Measurements from ENCODE around the gene UBE2S.

UBE2S gene

GRCh38 chr19:55358943-55359908 is 48.4 kb downstream of the UBE2S start:
- DNase-seq, result no peak

- DNase-seq, result no peak
Measured at GRCh38 chr19:55358493-55358892, 49.1 kb downstream of the UBE2S start.

- DNase-seq, result no peak
Measured at GRCh38 chr19:55355213-55355821, 52.3 kb downstream of the UBE2S start.

- DNase-seq, result no peak
Measured at GRCh38 chr19:55354698-55355212, 52.8 kb downstream of the UBE2S start, which contains the start of gene COX6B2. Gene COX6B2 (minus strand): TSS chr19:55354719. CDS start chr19:55354521, 198 bp downstream.

GRCh38 chr19:55353803-55354697 is 53.5 kb downstream of the UBE2S start:
- DNase-seq, result peak; percentile 80

- no peak for DNase-seq
Measured at GRCh38 chr19:55353356-55353802, 54.2 kb downstream of the UBE2S start.

GRCh38 chr19:55352549-55353145 is 54.9 kb downstream of the UBE2S start:
- no peak for DNase-seq

- no peak for DNase-seq
Measured at GRCh38 chr19:55352040-55352439, 55.5 kb downstream of the UBE2S start.

- DNase-seq, result no peak
Measured at GRCh38 chr19:55350620-55351315, 56.8 kb downstream of the UBE2S start.
